Measurements from ENCODE around the gene USF2.

USF2 gene

GRCh38 chr19:35292421-35293362 is 23.9 kb downstream of the USF2 start:
- TF ChIP-seq Cebpa-rat (IDR thresholded peaks at IDR 0.05): no peak
- H3K4me3 ChIP-seq: no peak overlapping the region
- H3K4me2 ChIP-seq: peak overlapping the region in 9 of 11 experiments; percentile 15 to 72 (median 53); a peak in 14 of 22 replicates
- H3K4me1 ChIP-seq: peaks cover 16 to 76% (median 62%) of the 10 kb centered on the region in 10 experiments
- H3K9me3 ChIP-seq (replicated peaks in 1 of 11): no peaks in the 10 kb centered on the region
- no peaks in the 10 kb centered on the region for H4K20me1 ChIP-seq
- H3K27me3 ChIP-seq: peaks cover 0 to 26% (median 0%) of the 10 kb centered on the region in 11 experiments; a peak in 6 of 22 replicates
- no peaks in the 10 kb centered on the region for H3K36me3 ChIP-seq
- no peak overlapping the region for H3K27ac ChIP-seq
- peak overlapping the region in 1 of 11 experiments; percentile 29; a peak in 1 of 22 replicates for H3K9ac ChIP-seq

- Histone ChIP-seq H3K36me3 (no peaks in the 10 kb centered on the region), H3K4me2 (peak overlapping the region in 5 of 11 experiments; percentile 13 to 72 (median 64); a peak in 6 of 22 replicates), H4K20me1 (no peaks in the 10 kb centered on the region), H3K27me3 (peaks cover 0 to 26% (median 0%) of the 10 kb centered on the region in 11 experiments; a peak in 6 of 22 replicates), H3K27ac (no peak overlapping the region), H3K4me1 (peaks cover 15 to 75% (median 60%) of the 10 kb centered on the region in 10 experiments), H3K4me3 (no peak overlapping the region), H3K9me3 (replicated peaks in 1 of 11) (no peaks in the 10 kb centered on the region), H3K9ac (no peak overlapping the region)
- no peak for TF ChIP-seq Cebpa-rat (IDR thresholded peaks at IDR 0.05)
These were observed 24.6 kb downstream of the USF2 start for GRCh38 chr19:35293363-35293739.

GRCh38 chr19:35293808-35294207 is 25.0 kb downstream of the USF2 start:
- peaks cover 15 to 78% (median 61%) of the 10 kb centered on the region in 10 experiments for H3K4me1 ChIP-seq
- H3K36me3 ChIP-seq: no peaks in the 10 kb centered on the region
- TF ChIP-seq Cebpa-rat (IDR thresholded peaks at IDR 0.05): no peak
- H3K9ac ChIP-seq: no peak overlapping the region
- H3K4me3 ChIP-seq: no peak overlapping the region
- H3K27me3 ChIP-seq: peaks cover 0 to 26% (median 0%) of the 10 kb centered on the region in 11 experiments; a peak in 6 of 22 replicates
- H3K27ac ChIP-seq: no peak overlapping the region
- no peaks in the 10 kb centered on the region for H3K9me3 ChIP-seq (replicated peaks in 1 of 11)
- no peaks in the 10 kb centered on the region for H4K20me1 ChIP-seq
- peak overlapping the region in 2 of 11 experiments; percentile 61 to 82; a peak in 2 of 22 replicates for H3K4me2 ChIP-seq

GRCh38 chr19:35294328-35294727 is 25.6 kb downstream of the USF2 start:
- H3K36me3 ChIP-seq: no peaks in the 10 kb centered on the region
- H3K9me3 ChIP-seq (replicated peaks in 1 of 11): no peaks in the 10 kb centered on the region
- no peak overlapping the region for H3K4me3 ChIP-seq
- peaks cover 0 to 26% (median 0%) of the 10 kb centered on the region in 11 experiments; a peak in 6 of 22 replicates for H3K27me3 ChIP-seq
- H3K9ac ChIP-seq: no peak overlapping the region
- H3K4me1 ChIP-seq: peaks cover 15 to 80% (median 61%) of the 10 kb centered on the region in 10 experiments
- TF ChIP-seq Cebpa-rat (IDR thresholded peaks at IDR 0.05): no peak
- peak overlapping the region in 3 of 11 experiments; percentile 47 to 82 (median 69); a peak in 1 of 22 replicates for H3K4me2 ChIP-seq
- H4K20me1 ChIP-seq: no peaks in the 10 kb centered on the region
- no peak overlapping the region for H3K27ac ChIP-seq

GRCh38 chr19:35294859-35295791 is 26.4 kb downstream of the USF2 start:
- Histone ChIP-seq H3K9ac (peak overlapping the region in 2 of 11 experiments; percentile 32 to 33; a peak in 1 of 22 replicates), H3K27ac (peak overlapping the region in 3 of 11 experiments; percentile 37 to 60 (median 59); a peak in 5 of 22 replicates), H3K4me3 (no peak overlapping the region)

GRCh38 chr19:35295792-35296462 is 27.2 kb downstream of the USF2 start:
- peak overlapping the region; percentile 47 to 87 (median 75) for H3K4me2 ChIP-seq
- peaks cover 15 to 80% (median 61%) of the 10 kb centered on the region in 10 experiments for H3K4me1 ChIP-seq
- H4K20me1 ChIP-seq: no peaks in the 10 kb centered on the region
- no peak for TF ChIP-seq Cebpa-rat (IDR thresholded peaks at IDR 0.05)
- H3K27me3 ChIP-seq: peaks cover 0 to 26% (median 0%) of the 10 kb centered on the region in 11 experiments; a peak in 6 of 22 replicates
- H3K9me3 ChIP-seq (replicated peaks in 1 of 11): no peaks in the 10 kb centered on the region
- H3K4me3 ChIP-seq: no peak overlapping the region
- peak overlapping the region in 2 of 11 experiments; percentile 32 to 33; a peak in 1 of 22 replicates for H3K9ac ChIP-seq
- peak overlapping the region in 3 of 11 experiments; percentile 37 to 60 (median 59); a peak in 5 of 22 replicates for H3K27ac ChIP-seq
- no peaks in the 10 kb centered on the region for H3K36me3 ChIP-seq

More at GRCh38 chr19:35294859-35295791, 26.4 kb downstream of the USF2 start:
- H3K27me3 ChIP-seq: peaks cover 0 to 26% (median 0%) of the 10 kb centered on the region in 11 experiments; a peak in 6 of 22 replicates
- H3K4me2 ChIP-seq: peak overlapping the region; percentile 47 to 87 (median 75)
- H3K4me1 ChIP-seq: peaks cover 15 to 80% (median 61%) of the 10 kb centered on the region in 10 experiments
- TF ChIP-seq Cebpa-rat (IDR thresholded peaks at IDR 0.05): no peak
- no peaks in the 10 kb centered on the region for H4K20me1 ChIP-seq
- H3K9me3 ChIP-seq (replicated peaks in 1 of 11): no peaks in the 10 kb centered on the region
- H3K36me3 ChIP-seq: no peaks in the 10 kb centered on the region

GRCh38 chr19:35296644-35297514 is 28.1 kb downstream of the USF2 start:
- Histone ChIP-seq H3K36me3 (no peaks in the 10 kb centered on the region), H3K9ac (peak overlapping the region in 1 of 11 experiments; percentile 10; a peak in 1 of 22 replicates), H4K20me1 (no peaks in the 10 kb centered on the region), H3K4me2 (peak overlapping the region in 9 of 11 experiments; percentile 69 to 87 (median 77); a peak in 17 of 22 replicates), H3K4me1 (peaks cover 15 to 70% (median 55%) of the 10 kb centered on the region in 10 experiments), H3K9me3 (replicated peaks in 1 of 11) (no peaks in the 10 kb centered on the region), H3K27me3 (peaks cover 0 to 23% (median 0%) of the 10 kb centered on the region in 11 experiments; a peak in 6 of 22 replicates), H3K4me3 (no peak overlapping the region), H3K27ac (peak overlapping the region in 3 of 11 experiments; percentile 5 to 51 (median 31); a peak in 2 of 22 replicates)
- TF ChIP-seq Cebpa-rat (IDR thresholded peaks at IDR 0.05): no peak

All from BLaER1 treated with 17β-estradiol and CSF1 and Interleukin-3, amounts not matched to agents 10 nM and 100 nM (cell line).